ENCODE measurements around the gene ANKRD16. TPM values are rescaled to one million over a fixed set of nuclear protein-coding genes. Genes with fewer than 3 reads are reported as not detected.

ANKRD16 gene
- total and polyA plus RNA-seq, 2 of the 13 experiments (the other 11 are each of a cell fraction or from before 2014, with no cell fraction given): 8.0 to 11.4 TPM

DNA sequence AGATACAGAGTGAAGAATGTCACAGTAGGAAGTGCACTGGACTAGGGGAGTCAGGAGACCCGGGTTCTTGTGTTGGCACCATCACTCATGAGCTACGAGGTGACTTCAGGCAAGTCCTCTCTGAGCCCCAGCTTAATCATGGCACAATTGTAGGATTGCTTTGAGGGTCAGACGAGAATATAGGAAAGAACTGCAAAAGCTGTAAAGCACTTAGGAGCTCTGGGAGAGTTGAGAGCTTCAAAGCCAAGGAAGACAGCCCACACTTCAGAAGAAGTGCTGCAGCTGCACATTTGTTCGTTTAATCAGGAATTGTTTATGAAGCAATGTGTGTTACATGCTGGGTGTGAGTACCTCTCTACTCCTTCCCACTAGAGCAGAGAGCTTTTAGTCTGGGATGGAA is 4.7 kb upstream of the ANKRD16 start:
- ATAC-seq (no peak), DNase-seq (ENCODE audit: low spot score) (no peak), FAIRE-seq (no peak)
- in situ Hi-C loops (cut with HindIII; ENCODE audit: extremely low pct_ligation_motif_present, low pct_unique_long_range_greater_than_20kb) (no loop called here), intact Hi-C loops (cut with micrococcal nuclease; ENCODE audit: unreplicated experiment) (no loop called here)
- no peak overlapping the region for H3K9ac ChIP-seq (ENCODE audit: insufficient read depth, low read depth, low read length)
- H3K79me2 ChIP-seq (ENCODE audit: insufficient read depth, low read length): peaks cover 44% of the 10 kb centered on the region
- no peak overlapping the region for H3K27ac ChIP-seq (ENCODE audit: extremely low read length, insufficient read depth, low read length)
- peaks cover 28% of the 10 kb centered on the region for H3K4me1 ChIP-seq (ENCODE audit: insufficient read depth, low read length)
- H3K36me3 ChIP-seq (replicated peaks in 1 of 2; ENCODE audit: control insufficient read depth in 1 of 2, insufficient read depth in 2 of 2, low read length in 2 of 2): peaks cover 8 to 20% of the 10 kb centered on the region in 2 experiments
- no TSS peak for BruUV-seq (replicated peaks)
- TF ChIP-seq MAFK (conservative IDR thresholded peaks at IDR 0.05 in 1 of 2, IDR thresholded peaks at IDR 0.05 in 1 of 2; ENCODE audit: low read length in 2 of 2) (0 out of 4 replicates have a peak, but pooled peaks of 1 of the 2 experiments have one; percentile 6), ZNF232 (CRISPR knock-in tag; IDR thresholded peaks at IDR 0.05; ENCODE audit: borderline replicate concordance) (no peak)
- ChIA-PET CTCF (ENCODE audit: low intra/inter-chr PET ratio, low total read pairs) (no interaction called here), POLR2A (no interaction called here)
- no peak overlapping the region for H2AFZ ChIP-seq (ENCODE audit: low read length)
- no peak overlapping the region for H3K4me3 ChIP-seq (replicated peaks in 1 of 3; ENCODE audit: insufficient read depth in 1 of 3, low read depth in 2 of 3, low read length in 3 of 3)
- peaks cover 8% of the 10 kb centered on the region for H4K20me1 ChIP-seq (ENCODE audit: insufficient read depth, low read length)
- no peaks in the 10 kb centered on the region for H3K27me3 ChIP-seq (ENCODE audit: control insufficient read depth in 1 of 2, insufficient read depth in 2 of 2, low read length in 2 of 2)
- H3K4me2 ChIP-seq (ENCODE audit: low read depth, low read length): no peak overlapping the region
- H3K9me3 ChIP-seq (ENCODE audit: low read length): no peaks in the 10 kb centered on the region
- WGBS (ENCODE audit: low lambda C conversion rate): 94% methylated on average over 4 of the region's 4 CpGs

DNA sequence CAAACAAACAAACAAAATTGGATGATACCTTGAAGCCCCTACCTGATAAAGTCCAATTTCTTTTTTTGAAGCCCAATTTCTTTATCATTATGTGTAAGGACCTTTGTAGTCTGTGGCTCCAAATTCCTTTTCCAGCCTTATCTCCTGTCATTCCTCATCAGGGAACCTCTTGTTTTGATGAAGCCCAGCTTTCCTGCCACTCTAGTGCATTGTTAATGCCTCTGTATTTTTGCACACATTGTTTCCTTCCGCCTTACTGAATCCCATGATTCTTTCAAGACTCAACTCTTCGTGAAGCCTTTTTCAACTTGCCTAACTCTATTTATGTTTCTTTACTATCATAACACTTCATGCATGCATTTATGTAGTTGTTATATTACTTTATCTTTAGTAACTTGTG is 3.6 kb upstream of the ANKRD16 start:
- Histone ChIP-seq H3K4me1 (ENCODE audit: insufficient read depth, low read length) (peaks cover 30% of the 10 kb centered on the region), H3K79me2 (ENCODE audit: insufficient read depth, low read length) (peaks cover 50% of the 10 kb centered on the region), H3K4me3 (replicated peaks in 1 of 3; ENCODE audit: insufficient read depth in 1 of 3, low read depth in 2 of 3, low read length in 3 of 3) (no peak overlapping the region), H3K27me3 (ENCODE audit: control insufficient read depth in 1 of 2, insufficient read depth in 2 of 2, low read length in 2 of 2) (no peaks in the 10 kb centered on the region; a peak in 1 of 5 replicates), H2AFZ (ENCODE audit: low read length) (no peak overlapping the region), H4K20me1 (ENCODE audit: insufficient read depth, low read length) (peaks cover 8% of the 10 kb centered on the region), H3K27ac (ENCODE audit: extremely low read length, insufficient read depth, low read length) (no peak overlapping the region), H3K9ac (ENCODE audit: insufficient read depth, low read depth, low read length) (no peak overlapping the region), H3K36me3 (replicated peaks in 1 of 2; ENCODE audit: control insufficient read depth in 1 of 2, insufficient read depth in 2 of 2, low read length in 2 of 2) (peaks cover 8 to 20% of the 10 kb centered on the region in 2 experiments), H3K9me3 (ENCODE audit: low read length) (no peaks in the 10 kb centered on the region), H3K4me2 (ENCODE audit: low read depth, low read length) (no peak overlapping the region)
- DNase-seq (ENCODE audit: low spot score) (no peak), ATAC-seq (no peak), FAIRE-seq (no peak)
- in situ Hi-C loops (cut with HindIII; ENCODE audit: extremely low pct_ligation_motif_present, low pct_unique_long_range_greater_than_20kb) (no loop called here), intact Hi-C loops (cut with micrococcal nuclease; ENCODE audit: unreplicated experiment) (no loop called here)
- POLR2A ChIA-PET: no interaction called here
- CTCF ChIA-PET (ENCODE audit: low intra/inter-chr PET ratio, low total read pairs): no interaction called here
- no TSS peak for BruUV-seq (replicated peaks)
- no peak for TF ChIP-seq IRX3 (CRISPR knock-in tag; IDR thresholded peaks at IDR 0.05; ENCODE audit: borderline replicate concordance, low read depth)
- TF ChIP-seq MAF1 (CRISPR knock-in tag; IDR thresholded peaks at IDR 0.05; ENCODE audit: borderline replicate concordance): no peak
- TF ChIP-seq SP4 (CRISPR knock-in tag; IDR thresholded peaks at IDR 0.05): no peak
- no peak for TF ChIP-seq MAFG (CRISPR knock-in tag; IDR thresholded peaks at IDR 0.05)
- TF ChIP-seq, protein P1, sequence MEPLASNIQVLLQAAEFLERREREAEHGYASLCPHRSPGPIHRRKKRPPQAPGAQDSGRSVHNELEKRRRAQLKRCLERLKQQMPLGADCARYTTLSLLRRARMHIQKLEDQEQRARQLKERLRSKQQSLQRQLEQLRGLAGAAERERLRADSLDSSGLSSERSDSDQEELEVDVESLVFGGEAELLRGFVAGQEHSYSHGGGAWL (CRISPR knock-in tag; IDR thresholded peaks at IDR 0.05): no peak
- TF ChIP-seq MBD4 (IDR thresholded peaks at IDR 0.05; ENCODE audit: borderline replicate concordance, low read length): no peak
- no peak for TF ChIP-seq ZNF44 (CRISPR knock-in tag; IDR thresholded peaks at IDR 0.05)
- no peak for TF ChIP-seq KLF16 (CRISPR knock-in tag; IDR thresholded peaks at IDR 0.05)
- no peak for TF ChIP-seq PAF1 (CRISPR knock-in tag; IDR thresholded peaks at IDR 0.05)
- no peak for TF ChIP-seq ZNF121 (CRISPR knock-in tag; IDR thresholded peaks at IDR 0.05)
- 98% methylated on average over 2 of the region's 2 CpGs for WGBS (ENCODE audit: low lambda C conversion rate)
